OCI-LY1 (cell line): Measurements from ENCODE around the gene PLAAT2.

ENCODE experiments used
- EZH2 ChIP-seq: fragments of 200-600 bp; sonication (generic), shearing (Covaris generic); IDR thresholded peaks from 2 replicates; pipeline ENCODE4 v1.8.0; 2017; ENCODE audit warnings: borderline replicate concordance, mixed run types, mild to moderate bottlenecking, antibody characterized with exemption, low read length, moderate library complexity, mixed read lengths
- TF ChIP-seq, protein P1 (sequence below): fragments of 200-600 bp; sonication (generic), shearing (Covaris generic); IDR thresholded peaks from 2 replicates; pipeline ENCODE4 v1.5.1; 2017; ENCODE audit warnings: mild to moderate bottlenecking, antibody characterized with exemption, low read length, moderate library complexity, mixed read lengths

DNA sequence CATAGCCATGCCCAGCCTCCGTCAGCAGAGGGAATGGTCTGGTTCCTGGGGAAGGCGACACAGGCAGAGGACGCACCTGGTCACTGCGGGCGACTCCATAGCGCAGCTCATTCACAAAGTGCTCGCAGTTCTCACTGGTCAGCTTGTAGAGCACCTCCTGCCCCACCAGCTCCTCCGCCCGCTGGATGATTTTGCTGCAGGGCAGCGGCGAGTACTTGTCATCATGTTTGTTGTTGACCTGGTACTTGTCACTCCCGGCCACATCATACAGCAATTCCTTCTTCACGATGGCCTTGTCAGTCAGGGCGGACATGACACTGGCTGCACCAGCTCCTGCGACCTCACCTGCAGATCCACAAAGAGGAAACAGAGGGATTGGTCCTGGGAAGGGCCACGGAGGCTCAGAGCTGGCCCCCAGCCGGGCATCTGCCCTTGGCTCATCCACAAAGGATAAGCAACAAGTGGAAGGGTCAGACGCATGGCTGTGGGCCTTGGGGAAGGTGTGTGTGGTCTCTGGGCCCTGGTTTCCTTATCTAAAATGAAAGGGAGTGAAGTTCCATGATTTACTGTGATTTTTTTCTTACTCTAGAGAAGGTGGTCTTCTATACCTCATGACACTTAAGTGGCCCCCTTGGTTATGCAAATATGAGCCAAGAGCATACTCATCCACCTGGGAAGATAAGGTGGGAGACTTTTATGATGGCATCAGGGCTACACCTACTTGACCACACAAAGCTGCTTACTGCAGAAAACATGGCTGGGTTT lies 27.0 kb upstream of the PLAAT2 start:
- TF ChIP-seq EZH2: no peak
- TF ChIP-seq, protein P1, sequence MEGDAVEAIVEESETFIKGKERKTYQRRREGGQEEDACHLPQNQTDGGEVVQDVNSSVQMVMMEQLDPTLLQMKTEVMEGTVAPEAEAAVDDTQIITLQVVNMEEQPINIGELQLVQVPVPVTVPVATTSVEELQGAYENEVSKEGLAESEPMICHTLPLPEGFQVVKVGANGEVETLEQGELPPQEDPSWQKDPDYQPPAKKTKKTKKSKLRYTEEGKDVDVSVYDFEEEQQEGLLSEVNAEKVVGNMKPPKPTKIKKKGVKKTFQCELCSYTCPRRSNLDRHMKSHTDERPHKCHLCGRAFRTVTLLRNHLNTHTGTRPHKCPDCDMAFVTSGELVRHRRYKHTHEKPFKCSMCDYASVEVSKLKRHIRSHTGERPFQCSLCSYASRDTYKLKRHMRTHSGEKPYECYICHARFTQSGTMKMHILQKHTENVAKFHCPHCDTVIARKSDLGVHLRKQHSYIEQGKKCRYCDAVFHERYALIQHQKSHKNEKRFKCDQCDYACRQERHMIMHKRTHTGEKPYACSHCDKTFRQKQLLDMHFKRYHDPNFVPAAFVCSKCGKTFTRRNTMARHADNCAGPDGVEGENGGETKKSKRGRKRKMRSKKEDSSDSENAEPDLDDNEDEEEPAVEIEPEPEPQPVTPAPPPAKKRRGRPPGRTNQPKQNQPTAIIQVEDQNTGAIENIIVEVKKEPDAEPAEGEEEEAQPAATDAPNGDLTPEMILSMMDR: no peak
